ENCODE data around the gene PLEKHA5.
"Not testable (repeated sequence)": the region's sequence is repeated elsewhere in the genome, so short reads cannot be mapped to it uniquely, and the experiment has no call there.

Gene PLEKHA5, protein sequence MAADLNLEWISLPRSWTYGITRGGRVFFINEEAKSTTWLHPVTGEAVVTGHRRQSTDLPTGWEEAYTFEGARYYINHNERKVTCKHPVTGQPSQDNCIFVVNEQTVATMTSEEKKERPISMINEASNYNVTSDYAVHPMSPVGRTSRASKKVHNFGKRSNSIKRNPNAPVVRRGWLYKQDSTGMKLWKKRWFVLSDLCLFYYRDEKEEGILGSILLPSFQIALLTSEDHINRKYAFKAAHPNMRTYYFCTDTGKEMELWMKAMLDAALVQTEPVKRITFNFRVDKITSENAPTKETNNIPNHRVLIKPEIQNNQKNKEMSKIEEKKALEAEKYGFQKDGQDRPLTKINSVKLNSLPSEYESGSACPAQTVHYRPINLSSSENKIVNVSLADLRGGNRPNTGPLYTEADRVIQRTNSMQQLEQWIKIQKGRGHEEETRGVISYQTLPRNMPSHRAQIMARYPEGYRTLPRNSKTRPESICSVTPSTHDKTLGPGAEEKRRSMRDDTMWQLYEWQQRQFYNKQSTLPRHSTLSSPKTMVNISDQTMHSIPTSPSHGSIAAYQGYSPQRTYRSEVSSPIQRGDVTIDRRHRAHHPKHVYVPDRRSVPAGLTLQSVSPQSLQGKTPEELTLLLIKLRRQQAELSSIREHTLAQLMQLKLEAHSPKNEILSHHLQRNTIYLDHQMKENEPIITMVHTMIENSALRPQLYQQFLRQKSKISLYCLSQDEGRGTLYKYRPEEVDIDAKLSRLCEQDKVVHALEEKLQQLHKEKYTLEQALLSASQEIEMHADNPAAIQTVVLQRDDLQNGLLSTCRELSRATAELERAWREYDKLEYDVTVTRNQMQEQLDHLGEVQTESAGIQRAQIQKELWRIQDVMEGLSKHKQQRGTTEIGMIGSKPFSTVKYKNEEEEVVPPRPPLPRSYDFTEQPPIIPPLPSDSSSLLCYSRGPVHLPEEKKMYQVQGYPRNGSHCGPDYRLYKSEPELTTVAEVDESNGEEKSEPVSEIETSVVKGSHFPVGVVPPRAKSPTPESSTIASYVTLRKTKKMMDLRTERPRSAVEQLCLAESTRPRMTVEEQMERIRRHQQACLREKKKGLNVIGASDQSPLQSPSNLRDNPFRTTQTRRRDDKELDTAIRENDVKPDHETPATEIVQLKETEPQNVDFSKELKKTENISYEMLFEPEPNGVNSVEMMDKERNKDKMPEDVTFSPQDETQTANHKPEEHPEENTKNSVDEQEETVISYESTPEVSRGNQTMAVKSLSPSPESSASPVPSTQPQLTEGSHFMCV

DNA sequence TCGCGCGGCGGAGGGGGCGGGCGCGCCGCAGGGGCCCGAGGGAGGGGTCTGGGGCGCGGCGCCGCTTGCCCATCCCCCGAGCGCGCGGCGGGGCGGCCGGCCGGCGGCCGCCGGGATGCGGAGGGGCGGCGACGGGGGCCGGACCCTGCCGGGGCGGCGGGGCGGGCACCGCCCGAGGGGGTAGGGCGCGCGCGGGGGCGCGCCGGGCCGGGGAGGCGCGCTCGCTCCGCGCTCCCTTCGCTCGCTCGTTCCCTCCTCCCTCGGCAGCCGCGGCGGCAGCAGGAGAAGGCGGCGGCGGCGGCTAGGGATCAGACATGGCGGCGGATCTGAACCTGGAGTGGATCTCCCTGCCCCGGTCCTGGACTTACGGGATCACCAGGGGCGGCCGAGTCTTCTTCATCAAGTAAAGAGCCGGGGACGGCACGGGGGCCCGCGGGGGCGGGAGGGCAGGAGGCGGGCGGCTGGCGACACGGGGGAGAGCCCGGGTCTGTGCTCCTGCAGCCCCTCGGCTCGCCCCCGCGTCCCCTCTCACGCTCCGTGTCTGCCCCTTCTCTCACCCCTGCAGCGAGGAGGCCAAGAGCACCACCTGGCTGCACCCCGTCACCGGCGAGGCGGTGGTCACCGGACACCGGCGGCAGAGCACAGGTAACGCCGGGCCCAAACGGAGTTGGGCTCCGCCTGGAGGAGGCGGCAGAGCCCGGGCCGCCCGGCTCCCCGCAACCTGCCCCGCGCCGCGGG is at the start of gene PLEKHA5:
Gene PLEKHA5 (plus strand): TSS at position 248 of the 738 bp plus-strand sequence. CDS start 67 bp downstream, at position 315.
- H3K27ac Mint-ChIP-seq = no peak within 1 kb of the TSS
- DNase-seq (peak; percentile 47), ATAC-seq (peak; percentile 59)
- H3K9me3 Mint-ChIP-seq = peaks cover 13% of the 10 kb centered on the region
- H3K27me3 Mint-ChIP-seq = peaks cover 43% of the 10 kb centered on the region
- H3K4me1 Mint-ChIP-seq = peaks cover 19% of the 10 kb centered on the region
- peak within 1 kb of the TSS; percentile 81 for H3K4me3 Mint-ChIP-seq
- H3K36me3 Mint-ChIP-seq (ENCODE audit: low read depth) = no peaks in the 10 kb centered on the region

DNA sequence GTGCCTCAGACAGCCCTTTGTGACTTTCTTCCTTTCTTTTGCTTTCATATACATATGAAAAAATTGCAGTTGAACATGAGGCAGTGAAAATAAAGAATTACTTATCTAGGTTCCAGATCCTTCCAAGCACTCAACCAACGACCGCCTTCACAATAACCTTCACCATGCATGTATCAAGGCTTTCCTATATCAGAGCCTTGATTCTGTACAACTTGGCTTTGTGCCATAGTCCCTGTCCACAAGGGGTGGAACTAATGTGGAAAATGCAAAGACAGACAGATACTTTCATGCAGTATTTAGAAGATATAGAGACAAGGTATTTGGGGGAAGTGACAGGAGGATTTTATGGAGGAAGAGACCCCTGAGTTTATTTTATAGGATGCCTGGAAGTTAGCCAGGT is 48.6 kb upstream of the PLEKHA5 start:
- Mint-ChIP-seq H3K9me3 (peaks cover 4% of the 10 kb centered on the region), H3K27ac (no peak overlapping the region), H3K4me1 (no peaks in the 10 kb centered on the region), H3K27me3 (no peaks in the 10 kb centered on the region), H3K4me3 (no peak overlapping the region), H3K36me3 (ENCODE audit: low read depth) (no peaks in the 10 kb centered on the region)
- ATAC-seq = no peak
- no peak for DNase-seq

DNA sequence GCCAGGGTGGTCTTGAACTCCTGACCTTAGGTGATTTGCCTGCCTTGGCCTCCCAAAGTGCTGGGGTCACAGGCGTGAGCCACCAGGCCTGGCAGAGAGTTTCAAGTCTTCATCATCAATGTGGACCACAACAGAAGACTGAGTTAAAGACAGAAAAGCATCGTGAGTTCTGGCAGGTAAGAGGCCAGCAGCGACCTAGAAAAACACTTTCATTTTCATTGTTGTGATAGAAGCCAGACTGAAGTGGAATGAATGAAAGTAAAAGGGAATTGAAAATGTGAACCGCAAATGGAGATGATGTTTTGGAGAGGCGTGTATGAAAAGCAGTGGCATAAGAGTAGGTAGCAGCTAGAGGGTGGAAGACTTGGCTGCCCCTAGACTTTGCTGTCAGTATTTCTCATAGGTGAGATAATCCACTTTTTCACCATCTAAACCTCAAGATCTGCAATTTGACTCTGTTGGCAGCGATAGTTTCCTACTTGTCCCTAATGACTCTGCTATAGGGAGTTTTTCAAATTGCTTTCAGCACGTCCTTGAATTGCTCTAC is 47.1 kb upstream of the PLEKHA5 start:
- Mint-ChIP-seq H3K27ac (no peak overlapping the region), H3K4me3 (no peak overlapping the region), H3K27me3 (no peaks in the 10 kb centered on the region), H3K36me3 (ENCODE audit: low read depth) (no peaks in the 10 kb centered on the region), H3K4me1 (no peaks in the 10 kb centered on the region), H3K9me3 (peaks cover 4% of the 10 kb centered on the region)
- DNase-seq (no peak), ATAC-seq (no peak)

DNA sequence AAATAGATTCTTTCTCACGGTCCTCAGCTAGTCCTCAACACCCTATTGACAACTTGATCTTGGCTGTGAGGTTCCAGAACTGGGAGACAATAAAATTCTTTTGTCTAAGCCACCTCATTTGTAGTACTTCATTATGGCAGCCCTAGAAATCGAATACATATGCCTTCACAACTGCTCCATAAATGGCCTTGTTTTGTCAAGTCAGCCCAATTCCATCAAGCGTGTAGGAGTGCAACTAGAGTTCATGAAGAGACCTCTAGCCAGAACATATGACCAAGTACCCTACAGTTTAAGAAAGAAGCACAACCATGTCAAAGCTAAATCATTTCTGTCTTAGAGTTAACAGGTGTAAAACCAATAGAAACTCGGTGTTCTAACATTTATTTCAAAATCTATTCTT is 45.0 kb upstream of the PLEKHA5 start:
- ATAC-seq = no peak
- Mint-ChIP-seq H3K9me3 (peaks cover 4% of the 10 kb centered on the region), H3K4me3 (no peak overlapping the region), H3K36me3 (ENCODE audit: low read depth) (no peaks in the 10 kb centered on the region), H3K4me1 (no peaks in the 10 kb centered on the region), H3K27ac (no peak overlapping the region), H3K27me3 (no peaks in the 10 kb centered on the region)
- DNase-seq = no peak

DNA sequence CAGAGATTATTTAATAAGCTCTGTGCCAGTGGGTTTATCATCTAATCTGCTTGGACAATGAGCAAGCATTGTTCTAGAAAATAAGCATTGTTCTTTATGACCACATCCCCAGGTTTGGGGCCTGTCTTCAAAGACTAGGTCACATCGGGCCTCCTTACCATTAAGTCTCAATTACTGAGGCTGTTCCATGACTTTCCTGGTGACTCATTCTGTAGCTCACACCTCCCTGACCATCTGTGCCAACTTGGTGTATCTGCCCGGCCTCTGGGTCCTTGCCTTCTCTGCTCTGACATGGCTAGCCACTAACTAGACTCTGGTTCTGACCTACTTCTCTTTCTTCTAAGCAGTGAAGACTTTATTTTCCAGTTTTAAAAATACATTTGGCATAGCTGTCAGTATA is 44.4 kb upstream of the PLEKHA5 start:
- no peaks in the 10 kb centered on the region for H3K27me3 Mint-ChIP-seq
- no peak overlapping the region for H3K27ac Mint-ChIP-seq
- H3K36me3 Mint-ChIP-seq (ENCODE audit: low read depth) = no peaks in the 10 kb centered on the region
- peaks cover 4% of the 10 kb centered on the region for H3K9me3 Mint-ChIP-seq
- DNase-seq = no peak
- H3K4me1 Mint-ChIP-seq = no peaks in the 10 kb centered on the region
- ATAC-seq = no peak
- no peak overlapping the region for H3K4me3 Mint-ChIP-seq

DNA sequence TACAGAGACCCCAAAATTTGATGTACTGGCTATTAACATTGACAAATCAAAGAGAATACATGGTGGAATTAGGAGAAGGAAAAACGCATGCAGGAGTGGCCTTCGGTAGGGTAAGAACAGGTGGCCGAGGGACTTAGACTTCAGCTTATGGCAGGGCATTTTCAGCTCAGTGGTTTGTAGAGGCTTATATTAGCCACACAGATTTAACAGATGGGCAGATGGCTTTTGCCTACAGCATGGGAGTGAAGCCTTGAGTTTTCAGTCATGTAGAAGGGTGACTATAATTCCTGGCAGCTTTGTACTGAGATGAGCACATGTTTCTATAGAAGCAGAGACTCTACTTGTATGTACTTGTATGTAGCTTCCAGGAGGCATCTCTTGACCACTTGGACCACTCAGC is 40.9 kb upstream of the PLEKHA5 start:
- Mint-ChIP-seq H3K4me3 (no peak overlapping the region), H3K9me3 (no peaks in the 10 kb centered on the region), H3K27ac (no peak overlapping the region), H3K4me1 (no peaks in the 10 kb centered on the region), H3K27me3 (peaks cover 3% of the 10 kb centered on the region), H3K36me3 (ENCODE audit: low read depth) (no peaks in the 10 kb centered on the region)
- ATAC-seq (no peak), DNase-seq (no peak)

DNA sequence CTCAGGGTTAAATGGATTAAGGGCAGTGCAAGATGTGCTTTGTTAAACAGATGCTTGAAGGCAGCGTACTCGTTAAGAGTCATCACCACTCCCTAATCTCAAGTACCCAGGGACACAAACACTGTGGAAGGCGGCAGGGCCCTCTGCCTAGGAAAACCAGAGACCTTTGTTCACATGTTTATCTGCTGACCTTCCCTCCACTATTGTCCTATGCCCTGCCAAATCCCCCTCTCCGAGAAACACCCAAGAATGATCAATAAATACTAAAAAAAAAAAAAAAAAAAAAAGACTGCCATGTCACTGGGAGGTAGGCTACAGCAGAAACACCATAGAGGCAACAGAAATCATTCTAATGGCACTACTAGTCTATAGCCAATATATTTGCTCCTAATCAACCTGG is 37.1 kb upstream of the PLEKHA5 start:
- DNase-seq; H3K4me3 Mint-ChIP-seq; H3K9me3 Mint-ChIP-seq; H3K4me1 Mint-ChIP-seq; H3K36me3 Mint-ChIP-seq (ENCODE audit: low read depth); ATAC-seq; H3K27ac Mint-ChIP-seq; H3K27me3 Mint-ChIP-seq: not testable (repeated sequence)

DNA sequence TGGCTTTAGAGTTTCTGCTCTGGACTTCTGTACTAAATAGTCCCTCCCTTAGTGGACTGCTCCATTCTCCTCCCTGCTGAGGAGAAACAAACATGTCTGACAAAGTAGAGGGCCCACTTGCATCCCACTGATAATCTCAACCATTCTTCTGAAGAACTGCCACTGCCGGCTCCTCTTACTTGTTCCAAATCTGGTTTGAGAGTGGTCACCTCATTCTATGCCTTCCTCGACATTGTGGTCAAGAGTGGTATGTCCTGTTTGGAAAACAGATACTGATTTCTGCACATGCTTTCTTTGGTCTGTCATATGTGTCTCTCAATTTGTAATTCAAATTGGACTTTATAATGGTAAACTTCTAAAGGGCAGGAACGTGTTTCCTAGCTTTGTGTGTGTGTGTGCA is 36.3 kb upstream of the PLEKHA5 start:
- Mint-ChIP-seq H3K4me1 (no peaks in the 10 kb centered on the region), H3K9me3 (no peaks in the 10 kb centered on the region), H3K27me3 (peaks cover 3% of the 10 kb centered on the region), H3K27ac (no peak overlapping the region), H3K36me3 (ENCODE audit: low read depth) (no peaks in the 10 kb centered on the region), H3K4me3 (no peak overlapping the region)
- ATAC-seq = no peak
- no peak for DNase-seq

DNA sequence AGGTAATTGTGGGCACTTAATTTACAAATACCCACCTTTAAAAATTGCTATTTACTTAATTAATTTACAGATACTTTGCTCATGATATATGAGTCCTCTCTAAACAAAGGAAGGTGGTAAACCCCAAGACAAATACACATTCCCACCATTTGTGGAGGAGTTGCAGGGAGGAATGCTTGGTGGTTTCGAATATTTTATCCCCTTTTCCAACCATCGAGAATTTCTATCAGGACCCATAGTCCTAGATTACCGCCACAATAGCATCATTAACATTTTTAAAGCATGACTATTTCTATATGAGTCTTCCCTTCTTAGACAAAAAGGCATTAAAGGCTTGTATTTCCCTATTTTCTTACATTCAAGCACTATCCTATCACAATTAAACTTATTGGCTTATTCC is 34.2 kb upstream of the PLEKHA5 start:
- DNase-seq (no peak), ATAC-seq (no peak)
- H3K27me3 Mint-ChIP-seq = peaks cover 3% of the 10 kb centered on the region
- no peak overlapping the region for H3K27ac Mint-ChIP-seq
- H3K9me3 Mint-ChIP-seq = no peaks in the 10 kb centered on the region
- H3K4me1 Mint-ChIP-seq = no peaks in the 10 kb centered on the region
- H3K36me3 Mint-ChIP-seq (ENCODE audit: low read depth) = no peaks in the 10 kb centered on the region
- H3K4me3 Mint-ChIP-seq = no peak overlapping the region

DNA sequence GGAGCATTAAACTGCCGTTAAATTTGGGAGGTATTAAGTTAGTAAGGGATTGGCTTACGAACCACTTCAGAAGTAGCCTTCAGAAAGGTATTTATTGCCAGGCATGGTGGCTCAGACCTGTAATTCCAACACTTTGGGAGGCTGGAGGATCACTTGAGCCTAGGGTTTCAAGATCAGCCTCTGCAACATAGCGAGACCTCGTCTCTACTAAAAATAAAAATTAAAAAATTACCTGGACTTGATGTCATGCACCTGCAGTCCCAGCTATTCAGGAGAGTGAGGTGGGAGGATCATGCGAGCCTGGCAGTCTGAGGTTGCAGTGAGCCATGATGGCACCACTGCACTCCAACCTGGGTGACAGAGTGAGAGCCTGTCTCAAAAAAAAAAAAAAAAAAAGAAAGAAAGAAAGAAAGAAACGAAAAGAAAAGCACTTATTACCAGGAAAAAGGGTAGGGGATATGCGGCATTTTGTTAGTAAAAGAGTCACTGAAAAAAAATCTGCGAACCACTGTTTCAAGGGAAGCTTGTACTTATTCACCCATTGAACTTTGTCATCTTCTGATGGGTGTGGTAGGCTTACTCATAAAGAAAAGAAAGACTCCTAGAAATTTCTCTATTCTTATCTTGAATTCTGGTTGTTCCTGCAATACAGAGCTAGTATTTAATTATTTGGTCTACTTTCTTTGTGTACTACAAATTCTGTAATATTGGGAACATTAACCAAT is 33.6 kb upstream of the PLEKHA5 start:
- no peaks in the 10 kb centered on the region for H3K36me3 Mint-ChIP-seq (ENCODE audit: low read depth)
- H3K9me3 Mint-ChIP-seq = no peaks in the 10 kb centered on the region
- H3K27ac Mint-ChIP-seq = no peak overlapping the region
- H3K27me3 Mint-ChIP-seq = peaks cover 2% of the 10 kb centered on the region
- no peaks in the 10 kb centered on the region for H3K4me1 Mint-ChIP-seq
- H3K4me3 Mint-ChIP-seq = no peak overlapping the region
- no peak for ATAC-seq
- DNase-seq = no peak

DNA sequence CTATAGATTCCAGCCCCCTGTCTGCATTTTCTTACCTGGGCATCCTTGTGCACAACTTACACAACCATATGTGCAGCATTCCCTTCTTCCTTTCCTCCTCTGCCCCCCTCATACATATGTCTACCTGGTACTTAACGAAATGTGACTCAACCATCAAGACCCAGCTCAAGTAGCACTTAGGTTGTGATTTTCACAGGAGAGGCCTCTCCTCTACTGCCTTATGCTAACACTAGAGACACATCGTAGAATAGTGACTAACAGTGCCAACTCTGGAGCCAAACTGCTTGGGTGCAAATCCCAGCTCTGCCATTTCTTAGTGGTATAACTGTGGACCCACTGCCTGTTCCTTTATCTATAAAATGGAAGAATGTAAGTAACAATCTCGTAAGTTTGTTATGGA is 24.1 kb upstream of the PLEKHA5 start:
- H3K27me3 Mint-ChIP-seq = no peaks in the 10 kb centered on the region
- no peaks in the 10 kb centered on the region for H3K4me1 Mint-ChIP-seq
- H3K9me3 Mint-ChIP-seq = no peaks in the 10 kb centered on the region
- H3K4me3 Mint-ChIP-seq = no peak overlapping the region
- no peaks in the 10 kb centered on the region for H3K36me3 Mint-ChIP-seq (ENCODE audit: low read depth)
- H3K27ac Mint-ChIP-seq = no peak overlapping the region
- DNase-seq = no peak
- no peak for ATAC-seq

DNA sequence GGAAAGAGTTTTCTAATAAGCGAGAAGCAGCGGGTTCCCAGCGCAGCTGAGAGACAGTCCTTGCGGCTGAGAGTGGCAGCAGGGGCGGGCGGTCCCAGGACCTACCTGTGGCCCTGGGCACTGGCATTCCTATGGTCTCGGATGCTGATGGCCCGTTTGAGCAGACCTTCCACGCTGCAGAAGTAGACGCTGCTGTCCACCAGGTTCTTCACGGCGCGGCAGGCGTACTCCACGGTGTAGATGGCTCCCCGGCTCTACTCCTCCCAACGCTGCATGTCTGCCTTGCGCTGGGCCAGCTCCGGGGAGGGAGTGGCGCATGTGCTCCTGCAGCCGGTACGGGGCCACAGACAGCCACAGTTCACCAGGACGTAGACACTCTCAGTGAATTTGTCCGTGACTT is 21.8 kb upstream of the PLEKHA5 start:
- no peaks in the 10 kb centered on the region for H3K36me3 Mint-ChIP-seq (ENCODE audit: low read depth)
- H3K4me3 Mint-ChIP-seq = no peak overlapping the region
- no peak for ATAC-seq
- no peak overlapping the region for H3K27ac Mint-ChIP-seq
- DNase-seq = no peak
- no peaks in the 10 kb centered on the region for H3K4me1 Mint-ChIP-seq
- no peaks in the 10 kb centered on the region for H3K27me3 Mint-ChIP-seq
- H3K9me3 Mint-ChIP-seq = no peaks in the 10 kb centered on the region

DNA sequence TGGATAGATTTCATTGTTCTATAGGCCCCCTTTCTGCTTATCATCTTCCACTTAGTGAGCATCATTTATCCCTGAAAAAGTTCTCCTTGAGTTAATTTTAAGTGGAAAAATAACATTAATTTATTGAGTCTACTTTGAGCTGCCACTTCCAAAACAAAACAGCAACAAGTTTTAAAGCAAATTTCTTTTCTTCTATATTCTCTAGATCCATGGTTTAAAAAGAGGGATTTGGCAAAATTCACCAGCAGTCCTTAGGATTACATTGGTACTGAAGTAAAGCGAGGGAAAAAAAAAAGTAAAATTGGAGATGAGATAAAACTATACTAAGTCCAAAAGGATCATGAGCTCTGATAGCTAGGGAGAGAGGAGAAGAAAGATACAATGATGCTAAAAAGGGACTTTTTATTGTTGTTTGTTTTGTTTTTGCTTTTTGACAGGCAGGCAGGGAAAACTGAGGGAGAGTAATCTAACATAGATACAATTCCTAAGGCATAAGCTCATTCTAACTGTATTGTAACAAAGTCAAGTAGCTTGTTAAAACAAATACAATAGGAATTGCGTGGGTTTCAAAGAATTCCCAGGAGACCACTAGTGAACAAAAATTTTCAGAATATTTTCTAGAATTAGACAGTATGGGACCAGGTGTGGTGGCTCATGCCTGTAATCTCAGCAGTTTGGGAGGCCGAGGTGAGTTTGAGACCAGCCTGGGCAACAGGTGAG is 19.2 kb upstream of the PLEKHA5 start:
- no peaks in the 10 kb centered on the region for H3K27me3 Mint-ChIP-seq
- ATAC-seq = no peak
- no peaks in the 10 kb centered on the region for H3K4me1 Mint-ChIP-seq
- H3K9me3 Mint-ChIP-seq = no peaks in the 10 kb centered on the region
- DNase-seq = no peak
- no peak overlapping the region for H3K4me3 Mint-ChIP-seq
- no peak overlapping the region for H3K27ac Mint-ChIP-seq
- no peaks in the 10 kb centered on the region for H3K36me3 Mint-ChIP-seq (ENCODE audit: low read depth)
